ENCODE measurements around the gene KRTAP19-3. TPM values are rescaled to one million over a fixed set of nuclear protein-coding genes. Genes with fewer than 3 reads are reported as not detected.

KRTAP19-3 gene
- polyA plus RNA-seq, 1 experiment, result not detected

GRCh38 chr21:30479259-30479658, 12.6 kb downstream of the KRTAP19-3 start:
- TF ChIP-seq CTCF (IDR thresholded peaks at IDR 0.05; ENCODE audit: low read depth, low read length), result no peak
- H3K9me3 ChIP-seq (ENCODE audit: control insufficient read depth, insufficient read depth, low read length), result peaks cover 4% of the 10 kb centered on the region
- no peak for DNase-seq (ENCODE audit: low read depth, low spot score)
- H3K27ac ChIP-seq (ENCODE audit: low read depth, low read length), result no peak overlapping the region
- ChIA-PET POLR2A (no interaction called here), CTCF (no interaction called here)
- no peak overlapping the region for H3K4me3 ChIP-seq (ENCODE audit: low read depth, low read length)
- no peaks in the 10 kb centered on the region for H3K27me3 ChIP-seq (ENCODE audit: control insufficient read depth, insufficient read depth, low read length)

- Histone ChIP-seq H3K9me3 (ENCODE audit: control insufficient read depth, insufficient read depth, low read length) (peaks cover 4% of the 10 kb centered on the region), H3K4me3 (ENCODE audit: low read depth, low read length) (no peak overlapping the region), H3K27ac (ENCODE audit: low read depth, low read length) (no peak overlapping the region), H3K27me3 (ENCODE audit: control insufficient read depth, insufficient read depth, low read length) (no peaks in the 10 kb centered on the region)
- POLR2A ChIA-PET, result no interaction called here
- DNase-seq (ENCODE audit: low read depth, low spot score), result no peak
- CTCF ChIA-PET, result no interaction called here
- TF ChIP-seq CTCF (IDR thresholded peaks at IDR 0.05; ENCODE audit: low read depth, low read length), result no peak
Observed at GRCh38 chr21:30478004-30478403, 13.8 kb downstream of the KRTAP19-3 start.

- ChIA-PET POLR2A (no interaction called here), CTCF (no interaction called here)
- Histone ChIP-seq H3K9me3 (ENCODE audit: control insufficient read depth, insufficient read depth, low read length) (no peaks in the 10 kb centered on the region), H3K4me3 (ENCODE audit: low read depth, low read length) (no peak overlapping the region), H3K27me3 (ENCODE audit: control insufficient read depth, insufficient read depth, low read length) (no peaks in the 10 kb centered on the region), H3K27ac (ENCODE audit: low read depth, low read length) (no peak overlapping the region)
- no peak for DNase-seq (ENCODE audit: low read depth, low spot score)
- TF ChIP-seq CTCF (IDR thresholded peaks at IDR 0.05; ENCODE audit: low read depth, low read length), result no peak
Observed at GRCh38 chr21:30468900-30469714, 22.7 kb downstream of the KRTAP19-3 start.

GRCh38 chr21:30463713-30464112, 28.1 kb downstream of the KRTAP19-3 start:
- POLR2A ChIA-PET, result no interaction called here
- H3K9me3 ChIP-seq (ENCODE audit: control insufficient read depth, insufficient read depth, low read length), result peaks cover 4% of the 10 kb centered on the region; the same call in 1 of the 2 replicates
- no peak overlapping the region for H3K4me3 ChIP-seq (ENCODE audit: low read depth, low read length)
- no peak for TF ChIP-seq CTCF (IDR thresholded peaks at IDR 0.05; ENCODE audit: low read depth, low read length)
- no peak overlapping the region for H3K27ac ChIP-seq (ENCODE audit: low read depth, low read length)
- DNase-seq (ENCODE audit: low read depth, low spot score), result no peak
- CTCF ChIA-PET, result no interaction called here
- H3K27me3 ChIP-seq (ENCODE audit: control insufficient read depth, insufficient read depth, low read length), result no peaks in the 10 kb centered on the region

GRCh38 chr21:30448514-30448913, 43.3 kb downstream of the KRTAP19-3 start:
- H3K27ac ChIP-seq (ENCODE audit: low read depth, low read length), result no peak overlapping the region
- no peak for DNase-seq (ENCODE audit: low read depth, low spot score)
- no peak overlapping the region for H3K4me3 ChIP-seq (ENCODE audit: low read depth, low read length)
- H3K9me3 ChIP-seq (ENCODE audit: control insufficient read depth, insufficient read depth, low read length), result peaks cover 6% of the 10 kb centered on the region
- no peaks in the 10 kb centered on the region for H3K27me3 ChIP-seq (ENCODE audit: control insufficient read depth, insufficient read depth, low read length)
- ChIA-PET CTCF (no interaction called here), POLR2A (no interaction called here)
- no peak for TF ChIP-seq CTCF (IDR thresholded peaks at IDR 0.05; ENCODE audit: low read depth, low read length)
